Globus pallidus (tissue), 1 donor: ENCODE data around the gene NUP62CL.

Experiments used
- DNase-seq: peaks from one replicate; pipeline ENCODE4 v3.0.0-alpha.2; 2015; ENCODE audit warnings: low spot score

Gene NUP62CL

DNA sequence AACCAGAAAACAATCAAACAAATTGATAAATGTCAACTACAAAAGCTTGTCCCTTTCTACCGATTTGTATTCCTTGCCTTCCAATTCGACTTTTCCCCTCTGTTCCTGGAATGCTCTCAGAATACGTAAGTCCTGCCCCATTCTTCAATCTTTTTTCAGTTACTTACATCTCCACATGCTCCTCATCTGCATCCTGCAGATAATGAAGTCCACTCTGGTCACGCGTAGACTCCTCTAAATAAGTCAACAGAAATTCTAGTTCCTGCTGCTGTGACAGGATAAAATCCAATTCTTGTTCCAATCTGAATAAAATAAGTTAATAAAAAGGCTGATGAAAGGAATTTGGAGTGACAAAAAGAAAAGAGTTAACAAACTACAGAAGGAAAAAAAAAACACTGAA, 53.2 kb downstream of the NUP62CL start:
- no peak for DNase-seq

DNA sequence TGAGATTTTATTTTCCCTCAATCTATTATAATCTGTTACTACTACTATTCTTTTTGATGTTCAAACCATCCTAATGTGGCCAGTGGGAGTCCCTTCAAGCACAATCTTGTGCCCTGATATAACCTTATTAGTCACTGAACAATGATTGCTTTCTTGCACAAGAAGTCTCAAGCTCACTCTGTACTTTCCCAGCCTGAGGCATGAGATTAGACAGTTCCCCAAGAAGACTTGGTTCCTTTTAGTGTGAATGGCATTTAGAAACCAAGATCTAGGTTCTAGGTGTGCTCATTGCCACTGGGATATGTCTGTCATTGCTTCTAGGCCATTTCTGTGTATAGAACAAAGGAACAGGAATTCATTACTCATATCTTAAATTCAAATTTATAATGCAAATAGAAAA, 59.6 kb downstream of the NUP62CL start:
- DNase-seq, result no peak

DNA sequence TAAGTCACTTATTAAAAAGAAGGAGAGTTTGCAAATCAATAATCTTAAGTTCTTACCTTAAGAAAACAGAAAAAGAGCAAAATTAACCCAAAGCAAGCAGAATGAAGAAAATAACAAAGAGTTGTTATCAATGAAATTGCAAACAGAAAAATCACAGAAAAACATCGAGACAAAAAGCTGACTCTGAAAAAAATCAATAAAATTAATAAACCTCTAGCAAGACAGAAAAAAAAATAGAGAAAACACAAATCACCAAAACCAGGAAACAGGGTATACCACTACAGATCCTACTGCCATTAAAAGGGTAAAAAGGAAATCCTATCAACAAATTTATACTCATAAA, 70.3 kb downstream of the NUP62CL start:
- no peak for DNase-seq

DNA sequence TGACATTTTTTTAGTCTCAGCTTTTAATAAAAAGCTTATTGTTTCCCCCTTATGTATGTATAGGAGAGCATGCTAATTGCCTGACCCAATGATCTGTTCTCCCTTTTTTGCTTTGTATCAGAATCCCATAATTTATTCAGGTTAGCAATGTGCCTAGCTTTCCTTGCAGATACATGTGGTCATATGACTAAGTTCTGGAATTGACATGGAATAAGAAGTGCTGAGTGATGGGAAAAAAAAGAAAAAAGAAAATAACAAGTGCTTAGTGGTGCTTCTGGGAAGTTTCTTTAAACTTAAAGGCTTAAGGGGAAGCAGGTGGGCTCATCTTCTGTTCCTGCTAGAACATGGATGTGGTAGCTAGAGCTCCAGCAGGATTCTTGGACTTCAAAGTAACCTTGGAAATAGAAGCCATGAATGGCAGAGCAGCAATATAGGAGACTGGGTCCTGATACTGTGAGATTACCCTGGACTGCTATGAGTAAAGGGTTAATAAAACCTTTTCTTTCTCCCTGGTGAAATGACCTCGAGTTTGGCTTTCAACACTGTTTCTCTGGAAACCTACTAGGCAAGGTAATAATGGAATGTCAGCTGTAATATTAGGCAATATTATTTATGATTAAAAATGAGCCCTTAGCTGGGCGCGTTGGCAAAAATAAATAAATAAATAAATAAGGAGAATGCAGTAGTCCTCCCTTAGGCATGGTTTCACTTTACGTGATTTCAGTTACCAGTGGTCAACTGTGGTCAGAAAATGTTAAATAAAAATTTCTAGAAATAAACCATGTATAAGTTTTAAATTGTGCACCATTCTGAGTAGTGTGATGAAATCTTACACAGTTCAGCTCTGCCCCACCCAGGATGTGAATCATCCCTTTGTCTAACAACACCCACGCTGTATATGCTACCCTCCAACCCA, 70.9 kb downstream of the NUP62CL start:
- DNase-seq, result no peak

DNA sequence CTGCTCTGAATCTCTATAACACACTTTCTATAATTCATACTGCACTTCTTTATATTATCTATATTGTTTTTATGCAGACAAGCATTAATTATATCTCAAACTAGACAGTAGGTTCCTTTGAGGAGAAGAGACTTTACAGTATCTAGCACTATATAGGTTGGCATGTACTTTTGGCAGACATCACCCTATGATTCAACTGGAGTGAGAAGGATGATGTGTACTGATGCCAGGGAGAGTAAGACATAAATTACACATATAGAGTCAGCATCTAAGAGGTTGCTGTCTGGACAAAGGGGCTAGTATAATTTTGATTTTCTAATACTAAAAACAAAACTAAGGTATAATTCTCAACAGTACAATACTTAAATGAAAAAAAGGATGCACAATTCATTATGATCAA, 82.5 kb downstream of the NUP62CL start:
- no peak for DNase-seq

DNA sequence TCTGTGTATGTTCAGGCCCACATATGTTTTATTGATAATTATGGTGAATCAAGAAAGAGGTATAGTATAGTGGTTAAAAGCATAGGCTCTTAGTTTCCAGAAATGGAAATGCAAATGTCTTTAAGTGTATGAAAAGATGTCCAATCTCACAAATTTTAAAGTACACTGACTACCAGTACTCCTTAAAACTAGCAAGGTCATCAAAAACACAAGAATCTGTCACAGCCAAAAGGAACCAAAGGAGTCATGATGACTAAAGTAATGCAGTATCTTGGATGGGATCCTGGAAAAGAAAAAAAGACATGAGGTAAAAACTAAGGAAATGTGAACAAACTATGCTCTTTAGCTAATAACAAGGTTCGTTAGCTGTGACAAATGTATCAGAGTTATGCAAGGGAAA, 87.0 kb downstream of the NUP62CL start:
- no peak for DNase-seq

DNA sequence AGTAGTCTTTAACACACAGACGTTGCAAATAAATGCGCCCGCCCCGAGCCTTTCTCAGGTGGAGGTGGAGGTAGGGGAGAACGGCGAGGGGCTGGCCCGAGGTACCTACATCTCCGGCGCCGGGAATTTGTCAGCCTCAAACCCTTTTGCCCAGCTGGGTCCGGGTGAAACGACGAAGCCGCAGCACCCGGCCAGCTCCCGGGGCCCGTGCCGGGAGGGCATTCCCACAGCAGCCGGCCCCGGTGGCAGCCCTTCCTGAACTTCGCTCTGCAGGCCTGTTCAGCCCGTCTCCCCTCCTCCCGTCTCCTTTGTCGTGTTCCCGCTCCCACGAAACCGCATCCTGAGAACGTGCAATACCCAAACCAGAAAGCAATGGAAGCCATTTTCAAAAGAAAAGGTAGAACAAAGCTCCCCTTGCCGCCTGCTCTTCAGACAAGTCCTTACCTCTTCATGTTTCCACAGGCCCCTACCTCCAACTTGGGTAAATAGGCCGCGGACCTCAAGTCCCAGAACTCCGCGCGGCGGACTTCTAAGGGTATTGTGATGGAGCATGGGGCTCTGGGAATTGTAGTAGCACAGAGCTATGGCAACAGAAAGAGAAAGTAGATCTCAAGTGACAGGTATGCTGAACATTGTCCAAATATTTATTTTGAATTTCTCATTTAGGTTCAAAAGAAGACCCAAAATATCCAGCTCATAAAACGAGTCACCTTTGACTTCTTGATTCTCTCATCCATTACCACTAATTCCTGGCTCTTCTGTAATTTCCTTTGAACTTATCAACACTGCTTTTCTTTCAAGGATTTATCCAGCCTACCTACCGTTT, 87.7 kb downstream of the NUP62CL start, which contains the start of gene RBM41:
Gene RBM41, minus strand, starts transcription at position 501 of the 826 bp plus-strand sequence. Its CDS starts 49 bp downstream, at position 452.
- peak; percentile 84 for DNase-seq

DNA sequence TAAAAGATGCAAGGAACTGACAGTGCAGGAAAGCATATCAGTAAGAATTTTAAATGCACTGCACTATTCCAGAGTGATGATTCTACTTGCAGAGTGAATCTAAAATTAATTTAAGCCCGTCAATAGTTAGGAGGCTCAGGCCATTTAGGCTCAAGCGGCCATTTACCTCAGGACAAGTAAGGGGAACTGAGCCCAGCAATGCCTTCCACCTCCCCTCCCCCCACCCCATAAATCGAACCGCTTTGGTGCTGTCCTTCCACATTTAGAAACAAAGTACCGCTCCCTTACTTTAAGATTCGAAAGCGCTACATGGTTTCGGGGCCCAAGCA, 88.3 kb downstream of the NUP62CL start:
- peak; percentile 21 for DNase-seq

DNA sequence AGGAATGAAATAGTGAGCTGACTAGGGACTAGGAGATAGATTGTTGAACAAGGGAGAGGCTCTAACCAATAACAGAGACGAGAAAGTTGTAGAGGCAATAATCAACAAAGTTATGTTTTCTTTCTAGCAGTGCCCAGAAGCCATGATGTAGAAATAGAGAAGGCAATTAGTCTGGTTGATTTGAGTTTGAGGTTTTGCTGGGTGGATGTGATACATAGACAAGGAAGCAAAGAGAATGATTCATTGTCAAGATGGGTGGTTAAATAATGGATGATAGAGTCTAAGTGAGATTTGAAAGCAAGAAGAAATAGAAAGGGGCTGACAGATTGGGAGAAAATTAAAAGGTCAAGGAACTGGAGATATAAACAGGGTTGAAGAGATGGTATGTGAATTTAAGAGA, 98.8 kb downstream of the NUP62CL start:
- DNase-seq, result no peak

DNA sequence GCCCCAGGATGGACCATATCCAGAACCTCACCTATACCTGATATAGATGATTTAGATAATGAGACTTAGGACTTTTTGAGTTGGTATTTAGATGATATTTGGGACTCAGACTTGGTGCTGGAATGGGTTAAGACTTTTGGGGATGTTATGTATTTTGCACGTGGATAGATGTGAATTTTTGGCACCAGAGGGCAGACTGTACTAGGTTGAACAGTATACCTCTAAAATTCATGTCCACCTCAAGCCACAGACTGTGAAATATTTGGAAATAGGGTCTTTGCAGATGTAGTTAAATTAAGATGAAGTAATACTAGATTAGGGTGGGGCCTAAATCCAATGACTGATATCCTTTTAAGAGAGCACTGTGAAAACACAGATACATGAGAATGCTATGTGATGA, 103.3 kb downstream of the NUP62CL start:
- no peak for DNase-seq

DNA sequence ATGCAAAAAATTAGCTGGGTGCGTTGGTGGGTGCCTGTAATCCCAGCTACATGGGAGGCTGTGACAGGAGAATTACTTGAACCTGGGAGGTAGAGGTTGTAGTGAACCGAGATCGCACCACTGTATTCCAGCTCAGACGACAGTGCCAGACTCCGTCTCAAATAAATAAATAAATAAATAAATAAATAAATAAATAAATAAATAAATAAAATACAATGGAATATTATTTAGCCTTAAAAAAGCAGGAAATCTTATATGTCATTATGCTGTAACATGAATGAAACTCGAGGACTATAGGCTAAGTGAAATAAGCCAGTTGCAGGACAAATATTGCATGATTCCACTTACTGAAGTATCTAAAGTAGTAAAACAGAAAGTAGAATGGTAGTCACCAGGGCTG, 130.1 kb downstream of the NUP62CL start:
- DNase-seq, result no peak
